Activated T-cell treated with anti-CD3 and anti-CD28 coated beads, Interleukin-2, amount 50 U/mL, for 72 hours (primary cell): Measurements from ENCODE around the gene LDLRAD3. TPM values are rescaled to one million over a fixed set of nuclear protein-coding genes. Genes with fewer than 3 reads are reported as not detected.

ENCODE experiments used
- ATAC-seq, 2 donors: fragments of 150-1000 bp; cut with Tn5 transposase; replicated peaks in 1 of 2; 2 replicates each; pipeline ENCODE4 v1.10.0; 2021; ENCODE audit warnings: moderate library complexity in 2 of 2, mild to moderate bottlenecking in 1 of 2
- DNase-seq, 2 donors: peaks; one replicate each; pipeline ENCODE4 v3.0.0; 2021 to 2022; ENCODE audit warnings: mixed read lengths in 1 of 2
- H3K27ac Mint-ChIP-seq: one replicate; pipeline ENCODE4 v1.8.0; 2022; ENCODE audit warnings: mild to moderate bottlenecking, moderate library complexity, mixed read lengths
- H3K27me3 Mint-ChIP-seq: one replicate; pipeline ENCODE4 v1.8.0; 2022; ENCODE audit warnings: low read depth, mixed read lengths
- H3K36me3 Mint-ChIP-seq, 2 donors: one replicate each; pipeline ENCODE4 v1.8.0; 2022; ENCODE audit warnings: mixed read lengths in 2 of 2, mild to moderate bottlenecking in 1 of 2; ENCODE audit not compliant: insufficient read depth in 2 of 2
- H3K4me1 Mint-ChIP-seq: one replicate; pipeline ENCODE4 v1.8.0; 2022; ENCODE audit warnings: low read depth, mixed read lengths
- H3K4me3 Mint-ChIP-seq, 2 donors: one replicate each; pipeline ENCODE4 v1.8.0; 2022; ENCODE audit warnings: mild to moderate bottlenecking in 2 of 2, mixed read lengths in 2 of 2, moderate library complexity in 2 of 2
- H3K9me3 Mint-ChIP-seq, 2 donors: one replicate each; pipeline ENCODE4 v1.8.0; 2022; ENCODE audit warnings: mixed read lengths in 2 of 2
- total RNA-seq, 2 donors: library from RNA; stranded (reverse); gene quantifications; one replicate each; pipeline ENCODE4 v1.2.3, GENCODE V29; 2022

LDLRAD3 gene
- total RNA-seq, 2 donors from 2014 or later: not detected

GRCh38 chr11:36077886-36078685, 134.2 kb downstream of the LDLRAD3 start:
- no peak for DNase-seq
- no peak for ATAC-seq
- peaks cover 2 to 6% of the 10 kb centered on the region in 2 donors for H3K9me3 Mint-ChIP-seq
- H3K36me3 Mint-ChIP-seq: no peaks in the 10 kb centered on the region
- H3K4me3 Mint-ChIP-seq: no peak overlapping the region
- peaks cover 8% of the 10 kb centered on the region for H3K27me3 Mint-ChIP-seq
- H3K27ac Mint-ChIP-seq: no peak overlapping the region
- no peaks in the 10 kb centered on the region for H3K4me1 Mint-ChIP-seq

- H3K4me1 Mint-ChIP-seq: no peaks in the 10 kb centered on the region
- no peak overlapping the region for H3K4me3 Mint-ChIP-seq
- peaks cover 2 to 6% of the 10 kb centered on the region in 2 donors for H3K9me3 Mint-ChIP-seq
- peaks cover 8% of the 10 kb centered on the region for H3K27me3 Mint-ChIP-seq
- ATAC-seq (no peak), DNase-seq (no peak)
- no peak overlapping the region for H3K27ac Mint-ChIP-seq
- H3K36me3 Mint-ChIP-seq: no peaks in the 10 kb centered on the region
Observed at GRCh38 chr11:36078686-36079055, 134.8 kb downstream of the LDLRAD3 start.

- Mint-ChIP-seq H3K9me3 (peaks cover 4 to 6% of the 10 kb centered on the region in 2 donors), H3K27ac (no peak overlapping the region), H3K4me3 (no peak overlapping the region), H3K36me3 (no peaks in the 10 kb centered on the region), H3K4me1 (no peaks in the 10 kb centered on the region), H3K27me3 (peaks cover 7% of the 10 kb centered on the region)
- DNase-seq: no peak
- no peak for ATAC-seq
Observed at GRCh38 chr11:36079878-36080675, 136.2 kb downstream of the LDLRAD3 start.

- no peak overlapping the region for H3K27ac Mint-ChIP-seq
- H3K4me3 Mint-ChIP-seq: no peak overlapping the region
- H3K36me3 Mint-ChIP-seq: no peaks in the 10 kb centered on the region
- peaks cover 4 to 5% of the 10 kb centered on the region in 2 donors for H3K9me3 Mint-ChIP-seq
- no peaks in the 10 kb centered on the region for H3K27me3 Mint-ChIP-seq
- H3K4me1 Mint-ChIP-seq: no peaks in the 10 kb centered on the region
- ATAC-seq (no peak), DNase-seq (no peak)
Observed at GRCh38 chr11:36081274-36081945, 137.5 kb downstream of the LDLRAD3 start.

- Mint-ChIP-seq H3K4me1 (no peaks in the 10 kb centered on the region), H3K4me3 (no peak overlapping the region), H3K27me3 (peaks cover 27% of the 10 kb centered on the region), H3K36me3 (no peaks in the 10 kb centered on the region), H3K9me3 (peaks cover 4 to 5% of the 10 kb centered on the region in 2 donors), H3K27ac (no peak overlapping the region)
- DNase-seq: no peak
- ATAC-seq: no peak
Observed at GRCh38 chr11:36086366-36086765, 142.5 kb downstream of the LDLRAD3 start.

GRCh38 chr11:36088266-36088972, 144.6 kb downstream of the LDLRAD3 start:
- ATAC-seq: peak in 1 of 2 donors; percentile 33
- Mint-ChIP-seq H3K4me1 (no peaks in the 10 kb centered on the region), H3K9me3 (peaks cover 0 to 2% of the 10 kb centered on the region in 2 donors), H3K36me3 (no peaks in the 10 kb centered on the region), H3K4me3 (no peak overlapping the region), H3K27ac (no peak overlapping the region), H3K27me3 (peaks cover 46% of the 10 kb centered on the region)
- no peak for DNase-seq

GRCh38 chr11:36089920-36090319, 146.1 kb downstream of the LDLRAD3 start:
- Mint-ChIP-seq H3K27ac (peak overlapping the region; percentile 2), H3K4me3 (no peak overlapping the region), H3K36me3 (no peaks in the 10 kb centered on the region), H3K27me3 (peaks cover 48% of the 10 kb centered on the region), H3K9me3 (peaks cover 0 to 3% of the 10 kb centered on the region in 2 donors), H3K4me1 (no peaks in the 10 kb centered on the region)
- ATAC-seq (no peak), DNase-seq (no peak)

- Mint-ChIP-seq H3K4me3 (no peak overlapping the region), H3K36me3 (no peaks in the 10 kb centered on the region), H3K27ac (no peak overlapping the region), H3K9me3 (peaks cover 0 to 2% of the 10 kb centered on the region in 2 donors), H3K27me3 (peaks cover 48% of the 10 kb centered on the region), H3K4me1 (no peaks in the 10 kb centered on the region)
- ATAC-seq (no peak), DNase-seq (no peak)
Observed at GRCh38 chr11:36090356-36091109, 146.7 kb downstream of the LDLRAD3 start.

- Mint-ChIP-seq H3K4me3 (no peak overlapping the region), H3K9me3 (peaks cover 0 to 2% of the 10 kb centered on the region in 2 donors), H3K4me1 (no peaks in the 10 kb centered on the region), H3K27ac (no peak overlapping the region), H3K36me3 (no peaks in the 10 kb centered on the region), H3K27me3 (peaks cover 48% of the 10 kb centered on the region)
- no peak for DNase-seq
- no peak for ATAC-seq
Observed at GRCh38 chr11:36091256-36091811, 147.5 kb downstream of the LDLRAD3 start.

- Mint-ChIP-seq H3K36me3 (no peaks in the 10 kb centered on the region), H3K4me3 (no peak overlapping the region), H3K9me3 (peaks cover 0 to 2% of the 10 kb centered on the region in 2 donors), H3K27ac (no peak overlapping the region), H3K27me3 (peaks cover 48% of the 10 kb centered on the region), H3K4me1 (no peaks in the 10 kb centered on the region)
- no peak for ATAC-seq
- no peak for DNase-seq
Observed at GRCh38 chr11:36092314-36093030, 148.6 kb downstream of the LDLRAD3 start.

GRCh38 chr11:36093548-36093947, 149.7 kb downstream of the LDLRAD3 start:
- no peaks in the 10 kb centered on the region for H3K4me1 Mint-ChIP-seq
- peaks cover 41% of the 10 kb centered on the region for H3K27me3 Mint-ChIP-seq
- DNase-seq (no peak), ATAC-seq (no peak)
- no peak overlapping the region for H3K27ac Mint-ChIP-seq
- H3K36me3 Mint-ChIP-seq: no peaks in the 10 kb centered on the region
- peaks cover 0 to 2% of the 10 kb centered on the region in 2 donors for H3K9me3 Mint-ChIP-seq
- H3K4me3 Mint-ChIP-seq: no peak overlapping the region
